Gastroesophageal sphincter (tissue), 3 donors: ENCODE results near the gene PDX1.

Source experiments
- CTCF ChIP-seq, 4 experiments: fragments of 200-600 bp in 2 of 4; fragments of 450-650 bp in 2 of 4; sonication (generic) in 1 of 4; IDR thresholded peaks; one replicate each; pipeline ENCODE4 v1.5.1; 2017 to 2019; ENCODE audit warnings: antibody characterized with exemption in 4 of 4, mild to moderate bottlenecking in 2 of 4, moderate library complexity in 2 of 4
- EP300 ChIP-seq: sonication (generic); formaldehyde crosslinking; IDR thresholded peaks from one replicate; pipeline ENCODE4 v1.6.1; 2017; ENCODE audit warnings: antibody characterized with exemption, mild to moderate bottlenecking
- POLR2A ChIP-seq, 2 donors: fragments of 450-650 bp; IDR thresholded peaks; one replicate each; pipeline ENCODE4 v1.6.1; 2017; ENCODE audit warnings: antibody characterized with exemption in 2 of 2, mild to moderate bottlenecking in 2 of 2, moderate library complexity in 1 of 2
- POLR2AphosphoS5 ChIP-seq: sonication (generic); formaldehyde crosslinking; IDR thresholded peaks from one replicate; pipeline ENCODE4 v1.6.1; 2017; ENCODE audit warnings: antibody characterized with exemption

GRCh38 chr13:27973291-27973690, 53.5 kb downstream of the PDX1 start:
- TF ChIP-seq POLR2A (IDR thresholded peaks at IDR 0.05) (no peak), POLR2AphosphoS5 (no peak), CTCF (IDR thresholded peaks at IDR 0.05) (no peak), EP300 (no peak)
